ENCODE results near the gene THAP5. TPM values are rescaled to one million over a fixed set of nuclear protein-coding genes. Genes with fewer than 3 reads are reported as not detected.
A peak's percentile ranks its signal among the peaks of the same experiment; 100 is the strongest.

Gene THAP5
- total and polyA plus RNA-seq, 12 donors: 7.2 to 32.9 (median 28.1) TPM

- intact Hi-C loops (cut with DNase I): loop anchor here in 1 of 10 donors (5.0 kb wide), 1 partner anchor 43 kb away; the partner anchor contains the start of gene PNPLA8
- Histone ChIP-seq H3K27me3 (no peaks in the 10 kb centered on the region), H3K4me3 (peak overlapping the region; percentile 53 to 97 (median 86)), H3K4me1 (peaks cover 0 to 70% (median 52%) of the 10 kb centered on the region in 9 donors), H3K9me3 (no peaks in the 10 kb centered on the region), H3K36me3 (peaks cover 0 to 44% (median 16%) of the 10 kb centered on the region in 9 donors), H3K27ac (peak overlapping the region; percentile 86 to 99 (median 97))
- ATAC-seq (peak in 6 of 8 donors; percentile 24 to 52 (median 42)), DNase-seq (peak; percentile 25 to 35)
- WGBS, 2 donors: 0 to 1% methylated on average over 36 of the region's 36 CpGs
- TF ChIP-seq, protein P1, sequence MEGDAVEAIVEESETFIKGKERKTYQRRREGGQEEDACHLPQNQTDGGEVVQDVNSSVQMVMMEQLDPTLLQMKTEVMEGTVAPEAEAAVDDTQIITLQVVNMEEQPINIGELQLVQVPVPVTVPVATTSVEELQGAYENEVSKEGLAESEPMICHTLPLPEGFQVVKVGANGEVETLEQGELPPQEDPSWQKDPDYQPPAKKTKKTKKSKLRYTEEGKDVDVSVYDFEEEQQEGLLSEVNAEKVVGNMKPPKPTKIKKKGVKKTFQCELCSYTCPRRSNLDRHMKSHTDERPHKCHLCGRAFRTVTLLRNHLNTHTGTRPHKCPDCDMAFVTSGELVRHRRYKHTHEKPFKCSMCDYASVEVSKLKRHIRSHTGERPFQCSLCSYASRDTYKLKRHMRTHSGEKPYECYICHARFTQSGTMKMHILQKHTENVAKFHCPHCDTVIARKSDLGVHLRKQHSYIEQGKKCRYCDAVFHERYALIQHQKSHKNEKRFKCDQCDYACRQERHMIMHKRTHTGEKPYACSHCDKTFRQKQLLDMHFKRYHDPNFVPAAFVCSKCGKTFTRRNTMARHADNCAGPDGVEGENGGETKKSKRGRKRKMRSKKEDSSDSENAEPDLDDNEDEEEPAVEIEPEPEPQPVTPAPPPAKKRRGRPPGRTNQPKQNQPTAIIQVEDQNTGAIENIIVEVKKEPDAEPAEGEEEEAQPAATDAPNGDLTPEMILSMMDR (IDR thresholded peaks at IDR 0.05): no peak
Measured at GRCh38 chr7:108570146-108570755, 745 bp upstream of the THAP5 start.

DNA sequence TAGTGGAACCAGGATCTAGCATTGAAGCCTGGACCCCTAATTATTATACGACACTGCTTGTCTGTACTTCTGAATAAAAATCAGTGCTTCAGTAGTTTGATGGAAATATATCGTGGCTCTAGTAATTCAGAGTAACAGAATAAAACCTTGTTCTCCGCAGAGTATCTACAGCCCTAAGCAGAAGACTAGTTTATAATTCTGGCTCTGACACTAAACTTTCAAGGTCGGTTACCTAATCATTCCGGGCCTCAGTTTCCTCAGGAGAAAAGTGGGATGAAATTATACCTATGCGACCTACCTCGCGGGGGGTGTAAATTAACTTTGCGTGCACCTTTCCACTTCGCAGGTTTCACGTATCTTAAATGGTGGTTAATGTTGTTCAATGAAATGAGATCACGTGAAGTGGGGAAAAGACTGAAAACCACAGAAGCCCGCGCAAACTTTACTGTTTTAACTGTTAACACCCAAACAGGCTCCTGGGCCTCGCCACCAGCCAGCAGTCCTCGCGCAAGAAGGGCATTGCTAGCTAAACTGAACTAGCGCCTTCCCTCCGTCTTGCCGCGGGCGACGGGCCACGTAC lies 615 bp downstream of the THAP5 start:
- Histone ChIP-seq H3K36me3 (peaks cover 0 to 44% (median 16%) of the 10 kb centered on the region in 9 donors), H3K4me1 (peaks cover 0 to 64% (median 50%) of the 10 kb centered on the region in 9 donors), H3K27ac (peak overlapping the region; percentile 79 to 99 (median 97)), H3K27me3 (no peaks in the 10 kb centered on the region), H3K9me3 (no peaks in the 10 kb centered on the region), H3K4me3 (peak overlapping the region; percentile 53 to 97 (median 86))
- ATAC-seq (no peak), DNase-seq (no peak)
- intact Hi-C loops (cut with DNase I): loop anchor here in 7 of 10 donors (1.0 to 5.0 kb wide), 3 partner anchors 42 to 43 kb away; partner anchors contain the start of gene PNPLA8 (in 7 of the 7)
- TF ChIP-seq, protein P1 (IDR thresholded peaks at IDR 0.05): no peak
- WGBS, 2 donors: 7 to 10% methylated on average over 24 of the region's 24 CpGs

DNA sequence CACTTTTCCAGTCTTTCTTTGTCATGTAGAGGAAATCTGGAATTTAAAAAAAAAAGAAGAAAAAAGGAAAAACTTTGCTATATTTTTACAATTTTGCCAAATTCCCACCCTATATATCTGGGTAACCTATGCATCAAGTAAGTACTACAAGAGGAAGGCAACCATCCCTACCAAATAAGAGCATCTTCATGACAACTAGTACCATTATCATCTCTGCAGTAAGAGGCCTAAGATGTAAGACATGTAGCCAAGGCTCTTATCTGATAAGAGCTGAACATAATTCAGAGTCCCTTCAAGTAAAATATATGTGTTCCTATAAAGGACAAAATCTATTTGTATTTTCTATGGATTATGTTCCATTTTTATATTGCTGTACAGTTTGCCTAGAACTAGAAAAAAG lies 3.5 kb downstream of the THAP5 start:
- Histone ChIP-seq H3K27ac (no peak overlapping the region), H3K27me3 (no peaks in the 10 kb centered on the region), H3K9me3 (peaks cover 0 to under 1% (median 0%) of the 10 kb centered on the region in 11 donors), H3K36me3 (peaks cover 0 to 33% (median 12%) of the 10 kb centered on the region in 9 donors), H3K4me3 (no peak overlapping the region), H3K4me1 (peaks cover 0 to 35% (median 33%) of the 10 kb centered on the region in 9 donors)
- TF ChIP-seq, protein P1 (IDR thresholded peaks at IDR 0.05): no peak
- DNase-seq: no peak
- intact Hi-C loops (cut with DNase I): loop anchor here in 2 of 10 donors (5.0 kb wide), 1 partner anchor 39 kb away; the partner anchor contains the start of gene PNPLA8 (in 2 of the 2)
- no peak for ATAC-seq

GRCh38 chr7:108561047-108561619 lies 8.4 kb downstream of the THAP5 start:
- TF ChIP-seq, protein P1 (IDR thresholded peaks at IDR 0.05): no peak
- DNase-seq (no peak), ATAC-seq (peak in 6 of 8 donors; percentile 42 to 80 (median 64))
- peaks cover 0 to 7% (median 0%) of the 10 kb centered on the region in 9 donors for H3K4me1 ChIP-seq
- no peaks in the 10 kb centered on the region for H3K27me3 ChIP-seq
- H3K36me3 ChIP-seq: peaks cover 0 to 33% (median 12%) of the 10 kb centered on the region in 9 donors
- intact Hi-C loops (cut with DNase I): no loop called here
- H3K9me3 ChIP-seq: peaks cover 0 to 35% (median 7%) of the 10 kb centered on the region in 11 donors
- no peak overlapping the region for H3K4me3 ChIP-seq
- H3K27ac ChIP-seq: peak overlapping the region in 3 of 10 donors; percentile 7 to 30 (median 8)
- 63 to 74% methylated on average over 4 of the region's 4 CpGs for WGBS, 2 donors

Data from heart right ventricle (tissue), 16 donors.